CD4-positive, alpha-beta T cell (primary cell): ENCODE measurements around the gene ATP1A4. TPM values are rescaled to one million over a fixed set of nuclear protein-coding genes. Genes with fewer than 3 reads are reported as not detected.

Experiments used
- ATAC-seq: fragments of 200-7000 bp; cut with Tn5 transposase; one replicate; pipeline ENCODE4 v1.10.0; 2022; ENCODE audit warnings: mild to moderate bottlenecking; ENCODE audit not compliant: poor library complexity
- CTCF ChIA-PET: fragments of 350-600 bp; sonication (Branson Sonifier 250); formaldehyde crosslinking; loops from one replicate; lab custom pipeline; 2021; ENCODE audit warnings: antibody characterized with exemption, inconsistent platforms; lab: Charles Lee
- POLR2A ChIA-PET: fragments of 350-600 bp; sonication (Branson Sonifier 250); formaldehyde crosslinking; loops from one replicate; lab custom pipeline; 2021; ENCODE audit warnings: antibody characterized with exemption, inconsistent platforms; lab: Charles Lee
- DNase-seq, 14 experiments: peaks; one replicate each; pipeline ENCODE4 v3.0.0-alpha.2; 2013 to 2020; ENCODE audit warnings: mixed read lengths in 2 of 14
- H3K27ac ChIP-seq, 2 donors: one replicate each; pipeline versions ENCODE4 v1.5.1 to v1.7.0; 2013; ENCODE audit warnings: low read length in 2 of 2, low read depth in 1 of 2, mild to moderate bottlenecking in 1 of 2
- H3K27me3 ChIP-seq, 2 experiments: 1 replicate in 1 of 2; 2 replicates in 1 of 2; pipeline versions ENCODE4 v1.6.1 to v1.7.0; 2013; ENCODE audit warnings: low read length in 2 of 2, control low read depth in 1 of 2, mild to moderate bottlenecking in 1 of 2, moderate library complexity in 1 of 2; ENCODE audit not compliant: insufficient read depth in 2 of 2, control insufficient read depth in 1 of 2
- H3K36me3 ChIP-seq: one replicate; pipeline ENCODE4 v1.6.1; 2013; ENCODE audit warnings: low read length, control low read depth; ENCODE audit not compliant: insufficient read depth
- H3K4me1 ChIP-seq: one replicate; pipeline ENCODE4 v1.6.1; 2013; ENCODE audit warnings: low read length, control low read depth; ENCODE audit not compliant: insufficient read depth
- H3K4me3 ChIP-seq: one replicate; pipeline ENCODE4 v1.5.1; 2013; ENCODE audit warnings: mild to moderate bottlenecking, low read length, moderate library complexity
- H3K9me3 ChIP-seq, 2 experiments: 1 replicate in 1 of 2; 2 replicates in 1 of 2; pipeline versions ENCODE4 v1.6.1 to v1.7.0; 2013; ENCODE audit warnings: low read length in 2 of 2, mild to moderate bottlenecking in 2 of 2, control low read depth in 1 of 2, moderate library complexity in 1 of 2; ENCODE audit not compliant: control insufficient read depth in 1 of 2, insufficient read depth in 1 of 2
- H3K27ac Mint-ChIP-seq: one replicate; pipeline ENCODE4 v1.8.0; 2020; ENCODE audit warnings: mixed read lengths
- H3K27me3 Mint-ChIP-seq: one replicate; pipeline ENCODE4 v1.8.0; 2021; ENCODE audit warnings: mixed read lengths
- H3K36me3 Mint-ChIP-seq: one replicate; pipeline ENCODE4 v1.8.0; 2021; ENCODE audit warnings: low read depth, mixed read lengths
- H3K4me1 Mint-ChIP-seq: one replicate; pipeline ENCODE4 v1.8.0; 2021; ENCODE audit warnings: low read depth, mixed read lengths
- H3K4me3 Mint-ChIP-seq: one replicate; pipeline ENCODE4 v1.8.0; 2020; ENCODE audit warnings: mild to moderate bottlenecking, mixed read lengths
- H3K9me3 Mint-ChIP-seq: one replicate; pipeline ENCODE4 v1.8.0; 2020; ENCODE audit warnings: mixed read lengths
- intact Hi-C, 2 experiments: fragments of 100-400 bp; cut with DNase I in 1 of 2; cut with micrococcal nuclease in 1 of 2; formaldehyde crosslinking; loops; one replicate each; pipeline versions ENCODE4 v1.15.1 to v1.9.0; 2023 to 2025; cut with DNase I, micrococcal nuclease
- total RNA-seq, 174 experiments: library from RNA in 2 of 174; stranded (reverse) in 2 of 174; gene quantifications; one replicate each; pipeline ENCODE4 v1.2.3 and lab custom pipeline; 2021 to 2026
- TF ChIP-seq, protein P1 (sequence below): fragments of 200-600 bp; IDR thresholded peaks from one replicate; pipeline ENCODE4 v1.8.0; 2022; ENCODE audit warnings: antibody characterized with exemption, mild to moderate bottlenecking

ATP1A4 gene
- total RNA-seq, 2 experiments from 2014 or later, result 0.22 TPM; not detected in 1

DNA sequence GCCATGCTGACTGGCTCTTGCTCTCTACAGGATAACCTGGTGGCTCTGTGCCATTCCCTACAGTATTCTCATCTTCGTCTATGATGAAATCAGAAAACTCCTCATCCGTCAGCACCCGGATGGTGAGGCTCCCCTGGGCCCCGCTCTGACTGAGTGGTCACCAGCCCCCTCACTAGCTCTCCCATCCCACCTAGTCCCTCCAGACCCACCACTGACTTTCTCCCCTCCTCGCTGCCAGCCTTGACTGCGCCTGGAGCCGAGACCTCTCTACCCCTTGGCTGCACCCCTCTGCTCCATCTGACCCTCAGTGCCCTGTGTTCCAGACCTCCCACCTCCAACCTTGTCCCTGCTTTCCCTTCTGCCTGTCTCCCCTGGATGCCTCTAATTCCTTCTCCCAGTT, 34.8 kb downstream of the ATP1A4 start:
- ChIA-PET CTCF (no interaction called here), POLR2A (no interaction called here)
- Mint-ChIP-seq H3K36me3 (no peaks in the 10 kb centered on the region), H3K4me1 (no peaks in the 10 kb centered on the region), H3K27ac (no peak overlapping the region), H3K4me3 (no peak overlapping the region), H3K9me3 (no peaks in the 10 kb centered on the region), H3K27me3 (peaks cover 10% of the 10 kb centered on the region)
- Histone ChIP-seq H3K36me3 (no peaks in the 10 kb centered on the region), H3K4me1 (no peaks in the 10 kb centered on the region), H3K27me3 (no peaks in the 10 kb centered on the region), H3K9me3 (no peaks in the 10 kb centered on the region), H3K27ac (no peak overlapping the region), H3K4me3 (no peak overlapping the region)
- DNase-seq (no peak), ATAC-seq (no peak)
- TF ChIP-seq, protein P1, sequence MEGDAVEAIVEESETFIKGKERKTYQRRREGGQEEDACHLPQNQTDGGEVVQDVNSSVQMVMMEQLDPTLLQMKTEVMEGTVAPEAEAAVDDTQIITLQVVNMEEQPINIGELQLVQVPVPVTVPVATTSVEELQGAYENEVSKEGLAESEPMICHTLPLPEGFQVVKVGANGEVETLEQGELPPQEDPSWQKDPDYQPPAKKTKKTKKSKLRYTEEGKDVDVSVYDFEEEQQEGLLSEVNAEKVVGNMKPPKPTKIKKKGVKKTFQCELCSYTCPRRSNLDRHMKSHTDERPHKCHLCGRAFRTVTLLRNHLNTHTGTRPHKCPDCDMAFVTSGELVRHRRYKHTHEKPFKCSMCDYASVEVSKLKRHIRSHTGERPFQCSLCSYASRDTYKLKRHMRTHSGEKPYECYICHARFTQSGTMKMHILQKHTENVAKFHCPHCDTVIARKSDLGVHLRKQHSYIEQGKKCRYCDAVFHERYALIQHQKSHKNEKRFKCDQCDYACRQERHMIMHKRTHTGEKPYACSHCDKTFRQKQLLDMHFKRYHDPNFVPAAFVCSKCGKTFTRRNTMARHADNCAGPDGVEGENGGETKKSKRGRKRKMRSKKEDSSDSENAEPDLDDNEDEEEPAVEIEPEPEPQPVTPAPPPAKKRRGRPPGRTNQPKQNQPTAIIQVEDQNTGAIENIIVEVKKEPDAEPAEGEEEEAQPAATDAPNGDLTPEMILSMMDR, result no peak
- intact Hi-C loops, result no loop called here

DNA sequence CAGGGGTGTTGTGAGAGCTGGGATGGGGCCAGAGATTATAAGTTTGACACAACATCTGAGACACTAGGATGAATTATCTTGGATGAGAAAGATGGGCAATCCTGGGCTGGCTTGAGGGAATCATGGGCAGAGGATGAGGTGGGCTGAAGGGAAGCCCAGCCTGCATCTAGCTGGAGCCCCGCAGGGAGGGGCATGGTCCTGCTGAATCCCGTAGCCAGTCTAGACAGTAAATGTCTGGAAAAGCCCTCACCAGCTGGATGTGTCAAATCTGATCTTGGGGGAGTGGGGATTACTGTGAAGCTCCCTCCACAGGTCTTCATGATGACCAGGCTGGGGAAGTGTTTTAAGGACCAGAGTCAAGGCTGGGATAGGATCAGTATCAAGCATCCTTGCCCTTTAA, 35.3 kb downstream of the ATP1A4 start:
- TF ChIP-seq, protein P1, result no peak
- H3K4me1 ChIP-seq, result no peaks in the 10 kb centered on the region
- Mint-ChIP-seq H3K27me3 (peaks cover 9% of the 10 kb centered on the region), H3K27ac (no peak overlapping the region), H3K36me3 (no peaks in the 10 kb centered on the region), H3K4me1 (no peaks in the 10 kb centered on the region), H3K4me3 (no peak overlapping the region), H3K9me3 (no peaks in the 10 kb centered on the region)
- ATAC-seq (no peak), DNase-seq (no peak)
- CTCF ChIA-PET, result no interaction called here
- H3K9me3 ChIP-seq, result no peaks in the 10 kb centered on the region
- H3K36me3 ChIP-seq, result no peaks in the 10 kb centered on the region
- no peak overlapping the region for H3K4me3 ChIP-seq
- H3K27me3 ChIP-seq, result no peaks in the 10 kb centered on the region
- intact Hi-C loops, result no loop called here
- H3K27ac ChIP-seq, result no peak overlapping the region
- POLR2A ChIA-PET, result no interaction called here

DNA sequence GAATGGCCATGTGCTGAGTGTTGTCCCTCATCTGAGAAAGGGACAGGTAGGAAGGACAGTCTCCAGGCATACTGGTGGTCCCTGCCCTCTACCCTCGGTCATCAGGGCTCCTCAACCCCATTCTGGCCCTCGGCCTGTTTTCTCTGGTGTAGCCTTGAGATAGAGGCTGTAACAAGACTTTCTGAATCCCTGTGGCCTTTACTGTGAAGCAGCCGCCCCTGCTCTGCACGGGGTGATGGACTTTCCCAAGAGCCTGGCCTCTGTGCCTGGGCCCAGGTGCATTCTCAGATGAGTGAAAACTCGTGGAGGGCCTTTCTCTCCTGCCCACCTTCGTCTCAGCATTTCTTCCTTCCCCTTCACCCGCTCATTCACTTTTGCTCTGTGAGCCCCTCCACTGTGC, 36.0 kb downstream of the ATP1A4 start:
- Histone ChIP-seq H3K4me1 (no peaks in the 10 kb centered on the region), H3K27me3 (no peaks in the 10 kb centered on the region), H3K4me3 (no peak overlapping the region), H3K9me3 (no peaks in the 10 kb centered on the region), H3K27ac (no peak overlapping the region), H3K36me3 (no peaks in the 10 kb centered on the region)
- Mint-ChIP-seq H3K27me3 (peaks cover 5% of the 10 kb centered on the region), H3K9me3 (no peaks in the 10 kb centered on the region), H3K4me3 (no peak overlapping the region), H3K36me3 (no peaks in the 10 kb centered on the region), H3K4me1 (no peaks in the 10 kb centered on the region), H3K27ac (no peak overlapping the region)
- CTCF ChIA-PET, result interaction anchor here (0.9 kb wide), 1 partner anchor 65 kb away, joined by 4 read pairs; no protein-coding TSS in a partner anchor
- intact Hi-C loops, result no loop called here
- DNase-seq (no peak), ATAC-seq (no peak)
- TF ChIP-seq, protein P1, result no peak
- POLR2A ChIA-PET, result no interaction called here
